GM12891 (cell line): ENCODE data around the gene NRDC.

Source experiments
- POLR2A ChIP-seq: IDR thresholded peaks from 2 replicates; pipeline ENCODE4 v1.6.1; 2011; ENCODE audit warnings: low read depth, low read length, control low read depth
- POLR2AphosphoS5 ChIP-seq: IDR thresholded peaks from 2 replicates; pipeline ENCODE4 v1.6.1; 2011; ENCODE audit warnings: low read depth, low read length, control low read depth
- TAF1 ChIP-seq: IDR thresholded peaks from 2 replicates; pipeline ENCODE4 v1.6.1; 2011; ENCODE audit warnings: low read depth, low read length, control low read depth

DNA sequence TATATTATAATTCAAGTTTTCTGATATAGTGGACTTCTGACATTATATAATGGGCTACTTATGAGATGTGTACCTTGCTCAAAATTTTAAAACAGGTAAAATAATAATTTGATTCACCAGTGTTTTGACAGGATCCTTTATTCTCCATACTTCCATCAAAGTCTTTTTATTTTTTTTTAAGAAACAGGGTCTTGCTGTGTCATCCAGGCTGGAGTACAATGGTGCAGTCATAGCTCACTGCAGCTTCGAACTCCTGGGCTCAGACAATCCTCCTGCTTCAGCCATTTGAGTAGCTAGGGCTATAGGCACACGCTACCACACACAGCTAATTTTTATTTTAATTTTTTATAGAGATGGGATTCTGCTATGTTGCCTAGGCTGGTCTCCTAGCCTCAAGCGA, 129.4 kb downstream of the NRDC start:
- no peak for TF ChIP-seq POLR2A
- TF ChIP-seq POLR2AphosphoS5: no peak
- TF ChIP-seq TAF1: no peak
